ENCODE results near the gene C1orf167. TPM values are rescaled to one million over a fixed set of nuclear protein-coding genes. Genes with fewer than 3 reads are reported as not detected.

C1orf167 gene
- total and polyA plus RNA-seq, 2 donors (not counting 1 experiment from before 2014, with no cell fraction given): not detected

DNA sequence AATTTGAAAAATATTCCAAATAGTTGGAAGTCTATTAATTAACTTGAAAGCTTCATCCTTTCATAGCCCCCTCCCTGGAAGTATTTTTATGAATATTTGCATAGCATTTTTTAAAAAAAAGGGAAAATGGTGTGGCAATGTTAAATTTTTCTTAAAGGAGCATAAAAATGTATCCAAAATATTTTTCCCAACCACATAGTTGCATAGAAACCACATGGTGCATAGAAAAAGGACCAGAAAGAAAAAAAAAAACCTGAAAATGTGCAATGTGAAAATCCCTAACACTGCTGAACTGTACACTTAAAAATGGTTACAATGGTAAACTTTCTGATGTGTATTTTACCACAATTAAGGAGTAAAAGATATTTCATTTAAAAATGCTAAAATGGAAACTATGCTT, 8.0 kb downstream of the C1orf167 start:
- intact Hi-C loops (cut with micrococcal nuclease): no loop called here
- DNase-seq (no peak), ATAC-seq (ENCODE audit: low read depth) (no peak)
- peaks cover 3% of the 10 kb centered on the region for H3K4me1 Mint-ChIP-seq
- no peak overlapping the region for H3K4me3 Mint-ChIP-seq
- H3K27ac Mint-ChIP-seq: no peak overlapping the region
- H3K36me3 ChIP-seq (replicated peaks in 1 of 2; ENCODE audit: control extremely low read depth in 1 of 2, control insufficient read depth in 1 of 2, extremely low read depth in 1 of 2, insufficient read depth in 2 of 2, low read length in 1 of 2): no peaks in the 10 kb centered on the region
- H3K9me3 ChIP-seq (ENCODE audit: control extremely low read depth in 1 of 3, control insufficient read depth in 2 of 3, insufficient read depth in 1 of 3, low read length in 2 of 3): no peaks in the 10 kb centered on the region
- POLR2A ChIA-PET: no interaction called here
- no peaks in the 10 kb centered on the region for H3K79me2 ChIP-seq (ENCODE audit: control insufficient read depth, insufficient read depth, low read length)
- no peaks in the 10 kb centered on the region for H3K9me3 Mint-ChIP-seq (ENCODE audit: insufficient read depth)
- no peaks in the 10 kb centered on the region for H4K20me1 ChIP-seq (ENCODE audit: control insufficient read depth, insufficient read depth, low read length, poor library complexity, severe bottlenecking)
- H3K27me3 ChIP-seq (replicated peaks in 1 of 4; ENCODE audit: control extremely low read depth in 1 of 4, control insufficient read depth in 3 of 4, insufficient read depth in 4 of 4, low read length in 3 of 4): no peaks in the 10 kb centered on the region
- H3K9ac ChIP-seq (ENCODE audit: low read length): no peak overlapping the region
- H3K27ac ChIP-seq (ENCODE audit: low read length in 2 of 2): no peak overlapping the region
- H3K27me3 Mint-ChIP-seq: peaks cover 6% of the 10 kb centered on the region
- CTCF ChIA-PET: interaction anchor here (1.2 kb wide), 1 partner anchor 45 kb away, joined by 3 read pairs; no protein-coding TSS in a partner anchor
- H2AFZ ChIP-seq (ENCODE audit: insufficient read depth, low read depth, low read length, poor library complexity, severe bottlenecking): no peak overlapping the region
- no peak for TF ChIP-seq EZH2 (IDR thresholded peaks at IDR 0.05; ENCODE audit: borderline replicate concordance, insufficient read depth, low read depth, low read length, poor library complexity, severe bottlenecking)
- TF ChIP-seq, protein P1, sequence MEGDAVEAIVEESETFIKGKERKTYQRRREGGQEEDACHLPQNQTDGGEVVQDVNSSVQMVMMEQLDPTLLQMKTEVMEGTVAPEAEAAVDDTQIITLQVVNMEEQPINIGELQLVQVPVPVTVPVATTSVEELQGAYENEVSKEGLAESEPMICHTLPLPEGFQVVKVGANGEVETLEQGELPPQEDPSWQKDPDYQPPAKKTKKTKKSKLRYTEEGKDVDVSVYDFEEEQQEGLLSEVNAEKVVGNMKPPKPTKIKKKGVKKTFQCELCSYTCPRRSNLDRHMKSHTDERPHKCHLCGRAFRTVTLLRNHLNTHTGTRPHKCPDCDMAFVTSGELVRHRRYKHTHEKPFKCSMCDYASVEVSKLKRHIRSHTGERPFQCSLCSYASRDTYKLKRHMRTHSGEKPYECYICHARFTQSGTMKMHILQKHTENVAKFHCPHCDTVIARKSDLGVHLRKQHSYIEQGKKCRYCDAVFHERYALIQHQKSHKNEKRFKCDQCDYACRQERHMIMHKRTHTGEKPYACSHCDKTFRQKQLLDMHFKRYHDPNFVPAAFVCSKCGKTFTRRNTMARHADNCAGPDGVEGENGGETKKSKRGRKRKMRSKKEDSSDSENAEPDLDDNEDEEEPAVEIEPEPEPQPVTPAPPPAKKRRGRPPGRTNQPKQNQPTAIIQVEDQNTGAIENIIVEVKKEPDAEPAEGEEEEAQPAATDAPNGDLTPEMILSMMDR (IDR thresholded peaks at IDR 0.05): no peak
- no peaks in the 10 kb centered on the region for H3K4me1 ChIP-seq (ENCODE audit: control insufficient read depth in 2 of 2, insufficient read depth in 2 of 2, low read length in 2 of 2)
- H3K4me2 ChIP-seq (replicated peaks; ENCODE audit: low read depth, low read length, poor library complexity, severe bottlenecking): no peak overlapping the region
- H3K4me3 ChIP-seq (ENCODE audit: control extremely low read depth in 1 of 5, extremely low read depth in 1 of 5, insufficient read depth in 1 of 5, low read depth in 2 of 5, low read length in 4 of 5): no peak overlapping the region

DNA sequence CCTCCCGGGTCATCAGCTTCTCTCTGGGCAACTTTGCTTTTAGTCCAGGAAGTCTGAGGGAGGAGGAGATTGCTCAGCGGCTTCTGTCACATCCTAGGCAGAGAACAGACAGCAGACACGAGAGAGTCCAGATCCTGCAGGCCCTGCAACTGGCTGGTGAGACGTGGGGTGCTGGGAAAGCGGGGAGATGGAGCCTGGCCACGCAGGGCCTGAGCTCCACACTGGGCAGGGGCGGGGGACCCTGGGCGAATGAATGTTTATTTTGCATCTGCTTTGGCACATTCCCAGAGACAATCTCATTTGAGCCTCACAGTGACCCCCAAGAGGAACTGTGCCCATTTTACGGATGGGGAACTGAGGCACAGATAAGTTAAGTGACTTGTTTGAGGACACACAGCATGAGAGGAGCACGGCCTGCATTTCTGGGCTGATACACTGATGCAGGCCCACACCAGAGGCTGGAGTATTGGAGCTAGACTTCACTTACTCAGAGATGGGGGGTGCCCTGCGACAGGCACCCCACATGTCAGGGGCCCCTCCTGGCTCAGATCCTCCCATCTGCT, 9.6 kb downstream of the C1orf167 start:
- CTCF ChIA-PET: no interaction called here
- no peak overlapping the region for H2AFZ ChIP-seq (ENCODE audit: insufficient read depth, low read depth, low read length, poor library complexity, severe bottlenecking)
- TF ChIP-seq, protein P1 (IDR thresholded peaks at IDR 0.05): no peak
- no peak for TF ChIP-seq EZH2 (IDR thresholded peaks at IDR 0.05; ENCODE audit: borderline replicate concordance, insufficient read depth, low read depth, low read length, poor library complexity, severe bottlenecking)
- no peak overlapping the region for H3K27ac ChIP-seq (ENCODE audit: low read length in 2 of 2)
- H3K9ac ChIP-seq (ENCODE audit: low read length): no peak overlapping the region
- intact Hi-C loops (cut with micrococcal nuclease): no loop called here
- H3K4me2 ChIP-seq (replicated peaks; ENCODE audit: low read depth, low read length, poor library complexity, severe bottlenecking): no peak overlapping the region
- no peaks in the 10 kb centered on the region for H4K20me1 ChIP-seq (ENCODE audit: control insufficient read depth, insufficient read depth, low read length, poor library complexity, severe bottlenecking)
- ATAC-seq (ENCODE audit: low read depth): no peak
- no peak overlapping the region for H3K27ac Mint-ChIP-seq
- peaks cover 6% of the 10 kb centered on the region for H3K27me3 Mint-ChIP-seq
- H3K9me3 ChIP-seq (ENCODE audit: control extremely low read depth in 1 of 3, control insufficient read depth in 2 of 3, insufficient read depth in 1 of 3, low read length in 2 of 3): no peaks in the 10 kb centered on the region
- H3K79me2 ChIP-seq (ENCODE audit: control insufficient read depth, insufficient read depth, low read length): no peaks in the 10 kb centered on the region
- no peaks in the 10 kb centered on the region for H3K27me3 ChIP-seq (replicated peaks in 1 of 4; ENCODE audit: control extremely low read depth in 1 of 4, control insufficient read depth in 3 of 4, insufficient read depth in 4 of 4, low read length in 3 of 4)
- POLR2A ChIA-PET: no interaction called here
- 72% methylated on average over 9 of the region's 11 CpGs for WGBS (ENCODE audit: insufficient coverage)
- H3K4me1 ChIP-seq (ENCODE audit: control insufficient read depth in 2 of 2, insufficient read depth in 2 of 2, low read length in 2 of 2): no peaks in the 10 kb centered on the region
- no peaks in the 10 kb centered on the region for H3K9me3 Mint-ChIP-seq (ENCODE audit: insufficient read depth)
- no peaks in the 10 kb centered on the region for H3K36me3 ChIP-seq (replicated peaks in 1 of 2; ENCODE audit: control extremely low read depth in 1 of 2, control insufficient read depth in 1 of 2, extremely low read depth in 1 of 2, insufficient read depth in 2 of 2, low read length in 1 of 2)
- H3K4me3 Mint-ChIP-seq: no peak overlapping the region
- peaks cover 3% of the 10 kb centered on the region for H3K4me1 Mint-ChIP-seq
- DNase-seq: no peak
- no peak overlapping the region for H3K4me3 ChIP-seq (ENCODE audit: control extremely low read depth in 1 of 5, extremely low read depth in 1 of 5, insufficient read depth in 1 of 5, low read depth in 2 of 5, low read length in 4 of 5)
